GM12878 (cell line): Measurements from ENCODE around the gene LIMS1. TPM values are rescaled to one million over a fixed set of nuclear protein-coding genes. Genes with fewer than 3 reads are reported as not detected.
A peak's percentile ranks its signal among the peaks of the same experiment; 100 is the strongest.

ENCODE experiments used
- ATAC-seq: fragments of 200-7000 bp; cut with Tn5 transposase; 3 replicates; pipeline ENCODE4 v1.9.1; 2020; ENCODE audit warnings: mild to moderate bottlenecking, moderate library complexity
- BruUV-seq: library from RNA; stranded (reverse); fragments of 400-500 nt; replicated peaks from 2 replicates; lab custom pipeline; 2021; lab: Mats Ljungman, UMichigan
- CTCF ChIA-PET: fragments of 300-600 bp; sonication (Branson Sonifier 250); formaldehyde crosslinking; extraction: SDS; loops from one replicate; lab custom pipeline; 2021; ENCODE audit warnings: inconsistent platforms; lab: Yijun Ruan, JAX
- POLR2A ChIA-PET: fragments of 350-600 bp; formaldehyde crosslinking; extraction: SDS; loops from one replicate; lab custom pipeline; 2021; ENCODE audit warnings: inconsistent platforms; lab: Charles Lee
- RAD21 ChIA-PET: fragments of 300-600 bp; sonication (Branson Sonifier 250); formaldehyde crosslinking; loops from one replicate; lab custom pipeline; 2023; ENCODE audit warnings: antibody characterized with exemption; ENCODE audit not compliant: unreplicated experiment; lab: Charles Lee
- SMC1A ChIA-PET: fragments of 300-600 bp; sonication (Branson Sonifier 250); formaldehyde crosslinking; loops from one replicate; lab custom pipeline; 2023; ENCODE audit not compliant: unreplicated experiment, uncharacterized antibody; lab: Charles Lee
- DNase-seq: peaks from one replicate; pipeline ENCODE4 v3.0.0-alpha.2; 2011; ENCODE audit warnings: low read depth, low spot score
- FAIRE-seq: peaks from 3 replicates; lab custom pipeline; 2011; peaks lifted over from hg19 to GRCh38; lab: Jason Lieb, UNC
- H2AFZ ChIP-seq: 2 replicates; pipeline ENCODE4 v1.6.0; 2011; ENCODE audit warnings: low read depth, low read length, control low read depth; ENCODE audit not compliant: control insufficient read depth
- H3K27ac ChIP-seq: 2 replicates; pipeline ENCODE4 v1.5.1; 2011; ENCODE audit warnings: control low read depth; ENCODE audit not compliant: control insufficient read depth, insufficient read depth
- H3K27me3 ChIP-seq, 2 experiments: replicated peaks in 1 of 2; 2 replicates each; pipeline versions ENCODE4 v1.6.0 to v1.6.1; 2011; ENCODE audit warnings: low read length in 1 of 2; ENCODE audit not compliant: control insufficient read depth in 2 of 2, insufficient read depth in 2 of 2
- H3K36me3 ChIP-seq, 2 experiments: 2 replicates each; pipeline ENCODE4 v1.5.1; 2011; ENCODE audit warnings: low read length in 1 of 2; ENCODE audit not compliant: control insufficient read depth in 2 of 2, insufficient read depth in 2 of 2
- H3K4me1 ChIP-seq: 2 replicates; pipeline ENCODE4 v1.6.1; 2011; ENCODE audit warnings: mild to moderate bottlenecking, low read length, moderate library complexity, mixed read lengths; ENCODE audit not compliant: control insufficient read depth, insufficient read depth
- H3K4me2 ChIP-seq: 2 replicates; pipeline ENCODE4 v1.6.0; 2011; ENCODE audit warnings: control low read depth; ENCODE audit not compliant: control insufficient read depth, insufficient read depth
- H3K4me3 ChIP-seq: fragments of 200-600 bp; sonication (generic); 2 replicates; pipeline ENCODE4 v1.5.1; 2016
- H3K79me2 ChIP-seq: 2 replicates; pipeline ENCODE4 v1.6.0; 2011; ENCODE audit warnings: low read length; ENCODE audit not compliant: control insufficient read depth, insufficient read depth
- H3K9ac ChIP-seq: 2 replicates; pipeline ENCODE4 v1.8.0; 2011; ENCODE audit warnings: low read length, control low read depth, mixed read lengths; ENCODE audit not compliant: control insufficient read depth, insufficient read depth
- H3K9me3 ChIP-seq: replicated peaks from 3 replicates; pipeline ENCODE4 v1.5.1; 2011; ENCODE audit warnings: mild to moderate bottlenecking, low read length; ENCODE audit not compliant: control insufficient read depth, insufficient read depth
- H4K20me1 ChIP-seq: 2 replicates; pipeline ENCODE4 v1.6.0; 2011; ENCODE audit not compliant: control insufficient read depth, insufficient read depth
- CTCF ChIP-seq, 3 experiments: IDR thresholded peaks in 2 of 3; conservative IDR thresholded peaks in 1 of 3; 2 replicates each; pipeline ENCODE4 v1.5.1; 2011; ENCODE audit warnings: low read depth in 3 of 3, low read length in 3 of 3, mild to moderate bottlenecking in 3 of 3, control low read depth in 2 of 3, moderate library complexity in 2 of 3, inconsistent platforms in 1 of 3, mixed read lengths in 1 of 3; ENCODE audit not compliant: control insufficient read depth in 2 of 3, insufficient read depth in 1 of 3; ENCODE audit errors: extremely low read depth in 1 of 3
- PBX3 ChIP-seq: IDR thresholded peaks from 2 replicates; pipeline ENCODE4 v1.6.1; 2011; ENCODE audit warnings: mild to moderate bottlenecking, low read depth, low read length, moderate library complexity; ENCODE audit not compliant: insufficient replicate concordance
- SP1 ChIP-seq: IDR thresholded peaks from one replicate; pipeline ENCODE4 v1.6.1; 2011; ENCODE audit warnings: low read depth, low read length
- ZSCAN29 ChIP-seq: fragments of 450-650 bp; IDR thresholded peaks from 2 replicates; pipeline ENCODE4 v1.6.1; 2017; ENCODE audit warnings: mild to moderate bottlenecking, moderate library complexity
- in situ Hi-C: fragments of 300-500 bp; cut with MboI; formaldehyde crosslinking; loops from 9 replicates; pipeline ENCODE4 v1.14.3; 2018; ENCODE audit warnings: mixed read lengths
- intact Hi-C: fragments of 100-400 bp; cut with micrococcal nuclease; formaldehyde crosslinking; loops from one replicate; pipeline ENCODE4 v1.14.2; 2022; ENCODE audit not compliant: unreplicated experiment
- polyA plus RNA-seq, 11 experiments: library from polyadenylated mRNA; depleted of rRNA in 4 of 11; unstranded in 6 of 11; stranded (reverse) in 5 of 11; fragments of >200 nt; fragmentation: Nextera tagmentation in 4 of 11; fragmentation: Illumina TruSeq in 1 of 11; extraction: Ambion mirVana in 4 of 11; extraction: Trizol in 1 of 11; gene quantifications; 1 replicate in 1 of 11; 2 replicates in 10 of 11; pipeline versions ENCODE4 v1.2.1 to v1.2.3, GENCODE V29; 2011 to 2016; ENCODE audit warnings: inconsistent platforms in 2 of 11, missing spikeins in 2 of 11, low read depth in 1 of 11
- total RNA-seq, 4 experiments: library from RNA; depleted of rRNA in 3 of 4; stranded (reverse); fragments of >200 nt in 3 of 4; fragmentation: Illumina TruSeq in 1 of 4; extraction: Trizol in 1 of 4; gene quantifications; 2 replicates each; pipeline versions ENCODE4 v1.2.1 to v1.2.3, GENCODE V29; 2013 to 2021

Gene LIMS1
- total and polyA plus RNA-seq, 10 of the 15 experiments (the other 5 are each of a cell fraction or from before 2014, with no cell fraction given), result 15.7 to 98.1 (median 43.9) TPM

- TF ChIP-seq PBX3, result peak; percentile 51
- TF ChIP-seq SP1, result no peak
Observed at GRCh38 chr2:108591163-108591562, 56.9 kb downstream of the LIMS1 start (continued).

- no TSS peak for BruUV-seq
- H3K27ac ChIP-seq, result no peak overlapping the region
- peak overlapping the region; percentile 78; the same call in 1 of the 2 replicates for H3K4me2 ChIP-seq
- ChIA-PET SMC1A (interaction anchor here (0.6 to 5.4 kb wide), 18 partner anchors 9 to 409 kb away, joined by 3 to 55 read pairs (median 8); partner anchors contain the start of gene LIMS1), CTCF (interaction anchor here (0.8 to 7.2 kb wide), 10 partner anchors 9 to 241 kb away, joined by 3 to 75 read pairs (median 6); no protein-coding TSS in a partner anchor), RAD21 (interaction anchor here (0.8 to 3.7 kb wide), 12 partner anchors 9 to 184 kb away, joined by 3 to 38 read pairs (median 6); no protein-coding TSS in a partner anchor), POLR2A (interaction anchor here (1.5 to 2.3 kb wide), 4 partner anchors 11 to 43 kb away, joined by 6 to 10 read pairs (median 9); no protein-coding TSS in a partner anchor)
- no peaks in the 10 kb centered on the region for H3K36me3 ChIP-seq
- H3K79me2 ChIP-seq, result peaks cover 2% of the 10 kb centered on the region
- FAIRE-seq (no peak), DNase-seq (no peak), ATAC-seq (peak; percentile 25)
- in situ Hi-C loops (loop anchor here (25.0 kb wide), 1 partner anchor 381 kb away; no protein-coding TSS in a partner anchor), intact Hi-C loops (loop anchor here (1.0 kb wide), 2 partner anchors 19 to 43 kb away; no protein-coding TSS in a partner anchor)
- H2AFZ ChIP-seq, result no peak overlapping the region
- no peak for TF ChIP-seq ZSCAN29
- TF ChIP-seq CTCF (IDR thresholded peaks at IDR 0.05 in 2 of 3, conservative IDR thresholded peaks at IDR 0.05 in 1 of 3; ENCODE audit: control insufficient read depth in 2 of 3, extremely low read depth in 1 of 3, insufficient read depth in 1 of 3, low read depth in 3 of 3, low read length in 3 of 3), result peak in 1 of 3 experiments; percentile 10; a peak in 1 of 6 replicates
- H3K4me3 ChIP-seq, result no peak overlapping the region
- H4K20me1 ChIP-seq, result peaks cover 3% of the 10 kb centered on the region; the same call in 1 of the 2 replicates
- H3K4me1 ChIP-seq, result peaks cover 34% of the 10 kb centered on the region
- no peak overlapping the region for H3K9ac ChIP-seq
- no peaks in the 10 kb centered on the region for H3K27me3 ChIP-seq
- no peaks in the 10 kb centered on the region for H3K9me3 ChIP-seq
Observed at GRCh38 chr2:108593547-108594098, 59.4 kb downstream of the LIMS1 start.
